GM06990 (cell line): ENCODE results near the gene NRROS.
A peak's percentile ranks its signal among the peaks of the same experiment; 100 is the strongest.

Source experiments
- DNase-seq: peaks from one replicate; pipeline ENCODE4 v3.0.0-alpha.2; 2011; ENCODE audit not compliant: insufficient read length; ENCODE audit errors: extremely low read depth
- H3K27me3 ChIP-seq: replicated peaks from 2 replicates; pipeline ENCODE4 v1.6.0; 2011; ENCODE audit warnings: low read length; ENCODE audit not compliant: control insufficient read depth, insufficient read depth
- H3K36me3 ChIP-seq: 2 replicates; pipeline ENCODE4 v1.5.1; 2011; ENCODE audit warnings: low read length; ENCODE audit not compliant: control insufficient read depth, insufficient read depth
- H3K4me3 ChIP-seq: replicated peaks from 2 replicates; pipeline ENCODE4 v1.5.1; 2011; ENCODE audit warnings: low read depth, mild to moderate bottlenecking, control low read depth, low read length
- CTCF ChIP-seq: IDR thresholded peaks from 2 replicates; pipeline ENCODE4 v1.5.1; 2011; ENCODE audit warnings: low read length, control low read depth, mild to moderate bottlenecking, inconsistent platforms; ENCODE audit not compliant: insufficient read depth, poor library complexity, severe bottlenecking

NRROS gene

GRCh38 chr3:196629228-196629627 is 10.3 kb upstream of the NRROS start:
- Histone ChIP-seq H3K36me3 (no peaks in the 10 kb centered on the region), H3K4me3 (no peak overlapping the region), H3K27me3 (no peaks in the 10 kb centered on the region)
- no peak for TF ChIP-seq CTCF
- no peak for DNase-seq

- TF ChIP-seq CTCF, result no peak
- H3K4me3 ChIP-seq, result peak overlapping the region; percentile 73
- H3K36me3 ChIP-seq, result no peaks in the 10 kb centered on the region
- H3K27me3 ChIP-seq, result no peaks in the 10 kb centered on the region
- DNase-seq, result no peak
Measured at GRCh38 chr3:196631682-196632045, 7.8 kb upstream of the NRROS start.

- Histone ChIP-seq H3K27me3 (no peaks in the 10 kb centered on the region), H3K36me3 (no peaks in the 10 kb centered on the region), H3K4me3 (peak overlapping the region; percentile 73)
- peak; percentile 93 for DNase-seq
- peak; percentile 66 for TF ChIP-seq CTCF
Measured at GRCh38 chr3:196632046-196632751, 7.3 kb upstream of the NRROS start.

- DNase-seq, result no peak
- no peak for TF ChIP-seq CTCF
- Histone ChIP-seq H3K36me3 (no peaks in the 10 kb centered on the region), H3K4me3 (peak overlapping the region; percentile 41), H3K27me3 (no peaks in the 10 kb centered on the region)
Measured at GRCh38 chr3:196633555-196634151, 5.8 kb upstream of the NRROS start.

GRCh38 chr3:196634224-196634623 is 5.3 kb upstream of the NRROS start:
- H3K36me3 ChIP-seq, result no peaks in the 10 kb centered on the region
- TF ChIP-seq CTCF, result no peak
- peak overlapping the region; percentile 41 for H3K4me3 ChIP-seq
- DNase-seq, result no peak
- no peaks in the 10 kb centered on the region for H3K27me3 ChIP-seq

GRCh38 chr3:196634829-196635228 is 4.7 kb upstream of the NRROS start:
- no peak for TF ChIP-seq CTCF
- no peaks in the 10 kb centered on the region for H3K36me3 ChIP-seq
- no peak overlapping the region for H3K4me3 ChIP-seq
- no peak for DNase-seq
- no peaks in the 10 kb centered on the region for H3K27me3 ChIP-seq
